ENCODE data around the gene SORCS2.

SORCS2 gene

DNA sequence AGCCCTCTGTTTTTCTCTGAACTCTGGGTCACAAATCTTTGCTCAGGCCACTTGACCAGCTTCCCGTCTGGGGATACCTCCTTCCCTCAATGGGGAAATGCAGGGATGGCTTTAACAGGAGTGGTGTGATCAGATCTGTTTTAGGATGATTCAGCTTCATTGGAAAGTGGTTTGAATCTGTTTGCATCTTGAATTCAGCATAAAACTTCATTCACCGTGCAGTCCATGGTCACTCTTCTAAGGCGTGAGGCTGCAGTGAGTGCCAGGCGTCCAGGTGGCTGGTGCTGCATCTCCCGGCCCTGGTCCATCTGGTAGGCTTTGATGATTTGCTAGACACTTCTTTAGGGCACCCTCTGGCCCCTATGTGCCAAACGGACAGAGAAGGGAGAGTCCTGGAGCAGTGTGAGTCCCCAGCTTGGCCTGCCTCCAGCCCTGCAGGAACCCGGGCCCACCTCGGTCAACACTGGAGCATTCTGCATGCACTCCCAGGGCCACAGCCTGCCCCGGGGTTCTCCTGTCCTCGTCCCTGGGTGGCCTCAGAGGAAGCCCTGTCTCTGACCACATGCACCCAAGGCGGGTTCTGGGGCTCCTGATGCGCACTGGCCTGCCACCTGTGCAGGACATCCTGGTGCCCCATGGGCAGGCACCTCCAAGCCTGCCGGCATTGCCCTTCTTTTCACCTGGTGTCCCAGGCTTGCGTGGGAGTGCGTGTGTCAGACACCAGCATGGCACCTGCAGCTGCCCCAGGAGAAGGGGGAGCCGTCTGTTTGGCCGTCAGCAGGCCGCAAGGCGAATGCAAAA is 493.9 kb downstream of the SORCS2 start:
- Histone ChIP-seq H3K27ac (ENCODE audit: low read length, poor library complexity, severe bottlenecking) (no peak overlapping the region), H2BK12ac (ENCODE audit: low read length in 2 of 2) (no peak overlapping the region), H4K8ac (ENCODE audit: low read length) (no peak overlapping the region), H2BK120ac (ENCODE audit: low read depth, low read length) (no peak overlapping the region), H2AFZ (ENCODE audit: low read depth, low read length) (no peak overlapping the region), H3K4me3 (ENCODE audit: insufficient read depth in 1 of 2, low read depth in 1 of 2, low read length in 2 of 2) (no peak overlapping the region), H4K91ac (ENCODE audit: low read length) (no peak overlapping the region), H2BK15ac (ENCODE audit: low read depth, poor library complexity, severe bottlenecking) (no peak overlapping the region), H2BK5ac (ENCODE audit: low read depth, low read length, poor library complexity, severe bottlenecking) (no peak overlapping the region), H3K4ac (ENCODE audit: low read depth in 1 of 2, low read length in 2 of 2) (no peak overlapping the region), H3K9me3 (ENCODE audit: control insufficient read depth, low read length) (peaks cover 22% of the 10 kb centered on the region), H3K9ac (ENCODE audit: low read length) (no peak overlapping the region), H3K4me1 (ENCODE audit: control insufficient read depth, insufficient read depth, low read depth, low read length) (no peaks in the 10 kb centered on the region), H3K79me1 (replicated peaks; ENCODE audit: low read length, poor library complexity, severe bottlenecking) (no peaks in the 10 kb centered on the region), H3K4me2 (ENCODE audit: low read length, poor library complexity, severe bottlenecking) (no peak overlapping the region), H3K27me3 (ENCODE audit: control insufficient read depth in 1 of 2, insufficient read depth in 1 of 2, low read length in 2 of 2) (peaks cover 13 to 20% of the 10 kb centered on the region in 2 experiments), H3K14ac (ENCODE audit: low read length in 2 of 2) (no peak overlapping the region), H3K36me3 (ENCODE audit: control insufficient read depth in 1 of 2, insufficient read depth in 2 of 2, low read depth in 1 of 2, low read length in 2 of 2) (no peaks in the 10 kb centered on the region), H3K23ac (ENCODE audit: low read length in 2 of 2) (no peak overlapping the region), H3K18ac (ENCODE audit: low read depth in 1 of 2, low read length in 2 of 2) (no peak overlapping the region), H2AK5ac (ENCODE audit: low read length, severe bottlenecking) (no peak overlapping the region)
- no peak for DNase-seq
- WGBS: 87% methylated on average over 19 of the region's 19 CpGs

DNA sequence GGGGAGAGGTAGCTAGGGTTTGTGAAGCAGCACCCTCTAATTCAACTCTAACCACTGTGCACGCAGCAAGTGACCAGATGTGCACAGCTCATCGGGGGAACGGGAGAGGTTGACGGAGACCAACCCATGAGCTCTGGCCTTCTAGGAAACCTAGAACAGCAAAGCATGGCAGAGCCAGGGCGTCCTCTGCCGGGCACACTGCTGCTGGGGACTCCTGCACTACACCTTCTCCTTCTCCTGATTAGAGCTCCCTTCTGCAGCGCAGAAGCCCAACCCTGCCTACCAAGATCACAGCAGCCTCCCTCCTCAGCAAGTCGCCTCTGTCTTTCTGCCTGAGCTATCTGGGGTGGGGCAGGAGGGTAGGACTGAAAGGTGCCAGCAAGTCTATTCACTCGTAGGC is 494.7 kb downstream of the SORCS2 start:
- Histone ChIP-seq H3K27ac (ENCODE audit: low read length, poor library complexity, severe bottlenecking) (no peak overlapping the region), H3K4ac (ENCODE audit: low read depth in 1 of 2, low read length in 2 of 2) (no peak overlapping the region), H2BK5ac (ENCODE audit: low read depth, low read length, poor library complexity, severe bottlenecking) (no peak overlapping the region), H3K4me3 (ENCODE audit: insufficient read depth in 1 of 2, low read depth in 1 of 2, low read length in 2 of 2) (no peak overlapping the region), H3K79me1 (replicated peaks; ENCODE audit: low read length, poor library complexity, severe bottlenecking) (no peaks in the 10 kb centered on the region), H3K18ac (ENCODE audit: low read depth in 1 of 2, low read length in 2 of 2) (no peak overlapping the region), H4K8ac (ENCODE audit: low read length) (no peak overlapping the region), H3K36me3 (ENCODE audit: control insufficient read depth in 1 of 2, insufficient read depth in 2 of 2, low read depth in 1 of 2, low read length in 2 of 2) (no peaks in the 10 kb centered on the region), H3K4me2 (ENCODE audit: low read length, poor library complexity, severe bottlenecking) (no peak overlapping the region), H2AK5ac (ENCODE audit: low read length, severe bottlenecking) (no peak overlapping the region), H4K91ac (ENCODE audit: low read length) (no peak overlapping the region), H3K27me3 (ENCODE audit: control insufficient read depth in 1 of 2, insufficient read depth in 1 of 2, low read length in 2 of 2) (peaks cover 16 to 18% of the 10 kb centered on the region in 2 experiments), H3K4me1 (ENCODE audit: control insufficient read depth, insufficient read depth, low read depth, low read length) (no peaks in the 10 kb centered on the region), H2BK15ac (ENCODE audit: low read depth, poor library complexity, severe bottlenecking) (no peak overlapping the region), H2BK120ac (ENCODE audit: low read depth, low read length) (no peak overlapping the region), H2BK12ac (ENCODE audit: low read length in 2 of 2) (no peak overlapping the region), H2AFZ (ENCODE audit: low read depth, low read length) (no peak overlapping the region), H3K23ac (ENCODE audit: low read length in 2 of 2) (no peak overlapping the region), H3K9me3 (ENCODE audit: control insufficient read depth, low read length) (peaks cover 22% of the 10 kb centered on the region), H3K14ac (ENCODE audit: low read length in 2 of 2) (no peak overlapping the region), H3K9ac (ENCODE audit: low read length) (no peak overlapping the region)
- 91% methylated on average over 9 of the region's 9 CpGs for WGBS
- no peak for DNase-seq

DNA sequence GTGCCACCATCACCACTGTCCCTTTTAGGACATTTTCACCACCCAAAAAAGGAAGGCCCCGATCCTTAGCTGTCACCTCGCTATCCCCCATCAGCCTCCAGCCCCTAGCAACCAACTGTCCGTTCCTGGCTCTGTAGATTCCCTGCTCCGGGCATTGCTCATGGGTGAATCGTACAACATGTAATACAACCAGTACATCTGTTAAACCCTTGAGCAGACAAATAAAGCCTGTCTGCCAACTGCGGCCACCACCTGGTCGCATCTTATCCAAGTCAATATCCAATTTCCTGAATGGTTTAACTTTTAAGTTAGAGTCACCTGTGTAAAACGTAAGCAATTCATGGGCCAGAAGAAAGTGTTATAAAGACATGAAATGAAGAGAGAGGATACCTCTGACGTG is 495.5 kb downstream of the SORCS2 start:
- Histone ChIP-seq H2AFZ (ENCODE audit: low read depth, low read length) (no peak overlapping the region), H3K14ac (ENCODE audit: low read length in 2 of 2) (no peak overlapping the region), H3K23ac (ENCODE audit: low read length in 2 of 2) (no peak overlapping the region), H3K18ac (ENCODE audit: low read depth in 1 of 2, low read length in 2 of 2) (no peak overlapping the region), H3K27me3 (ENCODE audit: control insufficient read depth in 1 of 2, insufficient read depth in 1 of 2, low read length in 2 of 2) (peaks cover 14% of the 10 kb centered on the region in 2 experiments), H3K4me1 (ENCODE audit: control insufficient read depth, insufficient read depth, low read depth, low read length) (no peaks in the 10 kb centered on the region), H4K8ac (ENCODE audit: low read length) (no peak overlapping the region), H2BK5ac (ENCODE audit: low read depth, low read length, poor library complexity, severe bottlenecking) (no peak overlapping the region), H3K4me3 (ENCODE audit: insufficient read depth in 1 of 2, low read depth in 1 of 2, low read length in 2 of 2) (no peak overlapping the region), H3K36me3 (ENCODE audit: control insufficient read depth in 1 of 2, insufficient read depth in 2 of 2, low read depth in 1 of 2, low read length in 2 of 2) (no peaks in the 10 kb centered on the region), H3K9me3 (ENCODE audit: control insufficient read depth, low read length) (peaks cover 15% of the 10 kb centered on the region), H3K4ac (ENCODE audit: low read depth in 1 of 2, low read length in 2 of 2) (no peak overlapping the region), H3K27ac (ENCODE audit: low read length, poor library complexity, severe bottlenecking) (no peak overlapping the region), H2BK15ac (ENCODE audit: low read depth, poor library complexity, severe bottlenecking) (no peak overlapping the region), H2BK120ac (ENCODE audit: low read depth, low read length) (no peak overlapping the region), H3K9ac (ENCODE audit: low read length) (no peak overlapping the region), H3K4me2 (ENCODE audit: low read length, poor library complexity, severe bottlenecking) (no peak overlapping the region), H2AK5ac (ENCODE audit: low read length, severe bottlenecking) (no peak overlapping the region), H4K91ac (ENCODE audit: low read length) (no peak overlapping the region), H2BK12ac (ENCODE audit: low read length in 2 of 2) (no peak overlapping the region), H3K79me1 (replicated peaks; ENCODE audit: low read length, poor library complexity, severe bottlenecking) (no peaks in the 10 kb centered on the region)
- WGBS: 94% methylated on average over 7 of the region's 9 CpGs
- no peak for DNase-seq

DNA sequence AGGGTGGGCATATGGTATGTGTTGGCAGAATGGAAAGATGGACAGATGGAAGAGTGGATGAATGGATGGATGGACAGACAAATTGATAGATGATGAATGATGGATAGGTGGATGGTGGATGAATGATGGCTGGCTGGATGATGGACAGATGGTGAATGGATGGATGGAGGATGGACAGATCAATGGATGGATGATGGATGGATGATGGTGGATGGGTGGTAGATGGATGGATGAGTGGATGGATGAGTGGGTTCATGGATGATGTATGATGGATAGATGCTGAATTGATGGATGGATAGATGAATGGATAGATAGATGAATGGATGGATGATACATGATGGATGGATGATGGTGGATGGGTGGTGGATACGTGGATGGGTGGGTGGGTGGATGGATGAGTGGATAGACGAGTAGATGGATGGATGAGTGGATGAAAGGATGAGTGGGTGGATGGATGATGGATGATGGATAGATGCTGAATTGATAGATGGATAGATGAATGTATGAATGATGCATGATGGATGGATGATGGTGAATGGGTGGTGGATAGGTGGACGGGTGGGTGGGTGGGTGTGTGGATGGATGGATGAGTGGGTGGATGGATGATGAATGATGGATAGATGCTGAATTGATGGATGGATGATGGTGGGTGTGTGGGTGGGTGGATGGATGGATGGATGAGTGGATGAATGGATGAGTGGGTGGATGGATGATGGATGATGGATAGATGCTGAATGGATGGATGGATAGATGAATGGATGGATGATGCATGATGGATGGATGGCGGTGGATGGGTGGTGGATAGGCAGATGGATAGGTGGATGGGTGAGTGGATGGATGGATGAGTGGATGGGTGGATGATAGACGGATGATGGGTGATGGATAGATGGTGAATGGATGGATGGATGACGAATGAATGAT is 497.7 kb downstream of the SORCS2 start:
- H3K4me2 ChIP-seq (ENCODE audit: low read length, poor library complexity, severe bottlenecking): no peak overlapping the region
- H2BK5ac ChIP-seq (ENCODE audit: low read depth, low read length, poor library complexity, severe bottlenecking): no peak overlapping the region
- H3K14ac ChIP-seq (ENCODE audit: low read length in 2 of 2): peak overlapping the region in 1 of 2 experiments; percentile 18
- H4K91ac ChIP-seq (ENCODE audit: low read length): no peak overlapping the region
- no peaks in the 10 kb centered on the region for H3K9me3 ChIP-seq (ENCODE audit: control insufficient read depth, low read length)
- no peak overlapping the region for H3K4me3 ChIP-seq (ENCODE audit: insufficient read depth in 1 of 2, low read depth in 1 of 2, low read length in 2 of 2)
- no peak overlapping the region for H2BK12ac ChIP-seq (ENCODE audit: low read length in 2 of 2)
- WGBS: 79% methylated on average over 6 of the region's 6 CpGs
- H4K8ac ChIP-seq (ENCODE audit: low read length): no peak overlapping the region
- H3K79me1 ChIP-seq (replicated peaks; ENCODE audit: low read length, poor library complexity, severe bottlenecking): no peaks in the 10 kb centered on the region
- no peaks in the 10 kb centered on the region for H3K36me3 ChIP-seq (ENCODE audit: control insufficient read depth in 1 of 2, insufficient read depth in 2 of 2, low read depth in 1 of 2, low read length in 2 of 2)
- H2BK120ac ChIP-seq (ENCODE audit: low read depth, low read length): no peak overlapping the region
- H2AFZ ChIP-seq (ENCODE audit: low read depth, low read length): no peak overlapping the region
- H3K4me1 ChIP-seq (ENCODE audit: control insufficient read depth, insufficient read depth, low read depth, low read length): no peaks in the 10 kb centered on the region
- H3K18ac ChIP-seq (ENCODE audit: low read depth in 1 of 2, low read length in 2 of 2): no peak overlapping the region
- H3K23ac ChIP-seq (ENCODE audit: low read length in 2 of 2): no peak overlapping the region
- no peak overlapping the region for H3K4ac ChIP-seq (ENCODE audit: low read depth in 1 of 2, low read length in 2 of 2)
- H3K9ac ChIP-seq (ENCODE audit: low read length): no peak overlapping the region
- H3K27me3 ChIP-seq (ENCODE audit: control insufficient read depth in 1 of 2, insufficient read depth in 1 of 2, low read length in 2 of 2): peaks cover 17 to 30% of the 10 kb centered on the region in 2 experiments
- DNase-seq: no peak
- H3K27ac ChIP-seq (ENCODE audit: low read length, poor library complexity, severe bottlenecking): no peak overlapping the region
- H2AK5ac ChIP-seq (ENCODE audit: low read length, severe bottlenecking): no peak overlapping the region
- H2BK15ac ChIP-seq (ENCODE audit: low read depth, poor library complexity, severe bottlenecking): no peak overlapping the region

Measured in mesenchymal stem cell (in vitro differentiated cells and primary cell).